ENCODE data around the gene ANKRD11.
"Not testable (repeated sequence)": the region's sequence is repeated elsewhere in the genome, so short reads cannot be mapped to it uniquely, and the experiment has no call there.

ANKRD11 gene

DNA sequence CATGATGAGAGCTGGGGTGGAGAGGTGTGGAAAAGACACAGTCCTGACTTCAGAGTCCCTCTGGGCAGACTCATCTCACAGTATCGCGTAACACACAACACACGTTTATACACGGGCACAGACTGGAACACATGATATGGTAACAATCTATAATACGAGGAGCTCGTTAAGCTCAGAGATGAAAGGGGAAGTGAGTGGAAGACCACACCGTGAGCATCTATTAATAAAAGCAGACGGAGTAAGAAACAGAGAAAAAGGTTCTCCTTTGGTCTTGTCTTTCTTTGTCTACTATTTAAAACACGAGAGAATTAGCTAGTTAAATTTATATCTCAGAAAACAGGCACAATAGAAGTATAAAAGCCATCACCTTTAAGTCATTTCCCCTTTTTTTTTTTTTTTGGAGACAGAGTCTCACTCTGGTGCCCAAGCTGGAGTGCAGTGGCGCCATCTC, 13.5 kb downstream of the ANKRD11 start:
- DNase-seq, result peak; percentile 78

DNA sequence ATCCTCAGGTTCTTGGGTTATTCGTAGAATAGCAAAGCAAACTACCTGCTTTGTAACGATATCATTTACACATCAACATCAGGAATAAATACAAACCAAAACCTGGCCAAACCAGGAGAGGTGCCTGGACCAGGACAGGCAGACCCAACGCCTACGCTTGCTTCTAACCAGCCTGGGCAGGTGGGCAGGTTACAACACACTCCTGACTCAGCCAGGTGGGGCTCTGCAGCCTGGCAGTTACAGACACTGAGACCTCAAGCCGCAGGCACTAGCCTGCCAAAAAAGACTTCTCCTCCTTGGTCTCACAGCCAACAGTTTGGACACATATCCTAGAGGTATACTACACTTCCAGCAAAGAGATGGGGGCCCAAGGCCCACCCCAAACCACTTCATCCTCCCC, 14.0 kb downstream of the ANKRD11 start:
- no peak for DNase-seq

DNA sequence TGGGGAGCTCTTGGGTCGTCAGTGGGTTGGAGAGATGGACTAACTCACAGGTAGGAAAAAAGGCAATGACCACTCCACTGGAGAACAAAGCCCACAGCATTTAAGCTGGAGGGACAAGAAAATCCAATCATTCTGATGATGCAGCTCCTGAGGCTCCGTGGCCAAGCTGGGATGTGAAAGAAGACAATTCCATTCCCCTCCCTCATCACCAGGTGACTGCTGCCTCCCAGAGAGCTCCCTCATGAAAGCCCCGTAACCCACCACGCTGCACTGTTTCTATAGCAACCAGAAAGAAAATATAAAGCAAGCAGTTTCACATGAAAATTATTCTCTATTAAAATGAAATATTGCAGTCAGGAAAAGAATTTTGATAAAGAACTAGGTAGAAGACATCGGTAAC, 15.2 kb downstream of the ANKRD11 start:
- DNase-seq, result no peak

DNA sequence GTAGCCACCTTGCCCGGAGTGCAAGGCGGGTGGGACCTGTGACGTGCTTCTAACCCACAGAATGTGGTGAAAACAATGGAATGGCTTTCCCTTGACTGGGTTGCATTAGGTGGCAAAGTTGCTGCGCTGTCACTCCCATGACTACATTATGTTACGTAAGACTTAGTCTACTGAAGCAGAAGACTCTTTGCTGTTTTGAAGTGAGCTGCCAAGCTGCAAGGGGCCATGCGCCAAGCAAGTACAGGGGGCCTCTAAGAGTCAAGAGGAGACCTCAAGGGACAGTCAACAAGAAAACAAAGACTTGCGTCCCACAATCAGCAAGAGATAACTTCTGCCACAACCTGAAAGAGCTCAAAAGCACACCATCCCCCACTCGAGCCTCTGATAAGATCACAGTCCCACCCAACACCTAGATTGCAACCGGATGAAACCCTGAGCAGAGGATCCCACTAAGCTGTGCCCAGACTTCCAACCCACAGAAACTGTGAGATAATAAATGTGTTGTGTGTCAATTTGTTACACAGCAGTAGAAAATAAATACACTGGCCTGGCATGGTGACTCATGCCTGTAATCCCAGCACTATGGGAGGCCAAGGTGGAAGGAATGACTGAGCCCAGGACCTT, 16.5 kb downstream of the ANKRD11 start:
- peak; percentile 49 for DNase-seq

DNA sequence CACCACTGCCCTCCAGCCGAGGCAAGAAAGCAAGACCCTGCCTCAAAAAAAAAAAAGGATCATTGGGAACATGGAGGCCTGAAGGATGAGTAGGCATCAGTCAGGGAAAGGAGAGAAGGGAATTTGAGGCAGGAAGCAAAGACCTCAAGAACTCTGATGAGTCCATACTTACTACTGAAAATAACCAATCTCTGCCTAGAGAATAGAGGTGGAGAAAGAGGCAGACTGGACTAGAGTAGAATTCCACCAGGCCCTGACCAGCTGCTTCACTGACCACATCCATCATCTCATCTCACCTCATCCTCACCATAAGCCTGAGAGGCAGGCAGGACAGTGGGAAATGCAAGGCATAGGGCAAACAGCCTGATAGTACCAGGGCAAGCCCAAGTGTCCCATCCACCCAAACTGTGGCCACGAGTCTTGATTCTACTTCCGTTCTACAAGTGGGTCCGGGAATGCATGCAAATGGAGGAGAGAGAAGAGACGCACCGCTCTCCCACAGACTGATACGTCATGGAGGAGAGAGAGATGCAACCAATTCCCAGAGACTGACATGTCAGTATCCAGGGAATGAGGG, 17.1 kb downstream of the ANKRD11 start:
- no peak for DNase-seq

DNA sequence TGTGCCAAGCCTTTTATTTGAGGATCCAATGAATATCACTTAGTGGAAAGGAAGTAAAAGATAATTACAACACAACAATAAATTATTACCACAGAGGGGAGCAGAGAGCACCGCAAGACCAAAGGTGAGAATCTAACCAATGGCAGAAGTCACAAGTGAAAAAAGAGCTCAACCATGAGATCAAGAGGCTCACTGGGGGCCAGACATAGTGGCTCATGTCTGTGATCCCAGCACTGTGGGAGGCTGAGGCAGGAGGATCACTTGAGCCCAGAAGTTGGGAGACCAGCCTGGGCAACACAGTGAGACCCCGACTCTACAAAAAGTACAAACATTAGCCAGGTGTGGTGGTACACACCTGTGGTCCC, 17.7 kb downstream of the ANKRD11 start:
- DNase-seq, result no peak

DNA sequence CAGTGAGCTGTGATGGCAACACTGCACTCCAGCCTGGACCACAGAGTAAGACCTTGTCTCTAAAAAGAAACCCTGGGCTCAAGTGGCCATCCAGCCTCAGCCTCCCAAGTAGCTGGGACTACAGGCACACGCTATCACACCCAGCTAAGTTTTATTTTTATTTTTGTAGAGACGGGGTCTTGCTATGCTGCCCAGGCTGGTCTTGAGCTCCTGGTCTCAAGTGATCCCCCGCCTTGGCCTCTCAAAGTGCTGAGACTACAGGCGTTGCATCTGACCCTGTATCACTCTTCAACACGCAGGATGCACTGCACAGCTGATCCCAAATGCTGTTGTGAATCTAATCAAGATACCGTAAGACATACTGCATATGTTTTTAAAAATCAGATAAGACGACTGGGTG, 23.0 kb downstream of the ANKRD11 start:
- DNase-seq, result no peak

DNA sequence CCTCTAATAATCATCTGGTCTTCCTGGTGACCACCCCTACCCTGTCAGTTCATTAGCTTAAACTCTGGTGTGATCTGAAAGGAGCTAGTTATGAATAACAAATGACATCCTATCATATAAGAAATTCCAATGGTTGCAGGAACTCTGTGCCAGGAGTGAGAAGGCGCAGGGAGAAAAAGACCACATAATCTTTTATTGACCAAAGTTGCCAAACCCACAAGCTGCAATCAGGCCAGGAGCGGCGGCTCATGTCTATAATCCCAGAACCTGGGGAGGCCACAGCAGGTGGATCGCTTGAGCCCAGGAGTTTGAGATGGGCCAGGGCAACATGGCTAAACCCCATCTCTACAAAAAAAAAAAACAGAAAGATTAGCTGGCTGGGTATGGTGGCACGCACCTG, 23.4 kb downstream of the ANKRD11 start:
- DNase-seq, result no peak

DNA sequence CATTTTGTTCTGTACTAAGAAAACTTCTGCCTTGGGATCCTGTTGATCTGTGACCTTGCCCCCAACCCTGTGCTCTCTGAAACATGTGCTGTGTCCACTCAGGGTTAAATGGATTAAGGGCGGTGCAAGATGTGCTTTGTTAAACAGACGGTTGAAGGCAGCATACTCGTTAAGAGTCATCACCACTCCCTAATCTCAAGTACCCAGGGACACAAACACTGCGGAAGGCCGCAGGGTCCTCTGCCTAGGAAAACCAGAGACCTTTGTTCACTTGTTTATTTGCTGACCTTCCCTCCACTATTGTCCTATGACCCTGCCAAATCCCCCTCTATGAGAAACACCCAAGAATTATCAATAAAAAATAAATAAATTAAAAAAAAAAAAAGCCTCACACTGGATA, 27.0 kb downstream of the ANKRD11 start:
- DNase-seq, result not testable (repeated sequence)

DNA sequence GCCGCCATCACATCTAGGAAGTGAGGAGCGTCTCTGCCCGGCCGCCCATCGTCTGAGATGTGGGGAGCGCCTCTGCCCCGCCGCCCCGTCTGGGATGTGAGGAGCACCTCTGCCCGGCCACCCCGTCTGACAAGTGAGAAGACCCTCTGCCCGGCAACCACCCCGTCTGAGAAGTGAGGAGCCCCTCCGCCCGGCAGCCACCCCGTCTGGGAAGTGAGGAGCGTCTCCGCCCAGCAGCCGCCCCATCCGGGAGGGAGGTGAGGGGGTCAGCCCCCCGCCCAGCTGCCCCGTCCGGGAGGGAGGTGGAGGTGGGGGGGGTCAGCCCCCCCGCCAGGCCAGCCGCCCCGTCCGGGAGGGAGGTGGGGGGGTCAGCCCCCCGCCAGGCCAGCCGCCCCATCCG, 27.7 kb downstream of the ANKRD11 start:
- not testable (repeated sequence) for DNase-seq

DNA sequence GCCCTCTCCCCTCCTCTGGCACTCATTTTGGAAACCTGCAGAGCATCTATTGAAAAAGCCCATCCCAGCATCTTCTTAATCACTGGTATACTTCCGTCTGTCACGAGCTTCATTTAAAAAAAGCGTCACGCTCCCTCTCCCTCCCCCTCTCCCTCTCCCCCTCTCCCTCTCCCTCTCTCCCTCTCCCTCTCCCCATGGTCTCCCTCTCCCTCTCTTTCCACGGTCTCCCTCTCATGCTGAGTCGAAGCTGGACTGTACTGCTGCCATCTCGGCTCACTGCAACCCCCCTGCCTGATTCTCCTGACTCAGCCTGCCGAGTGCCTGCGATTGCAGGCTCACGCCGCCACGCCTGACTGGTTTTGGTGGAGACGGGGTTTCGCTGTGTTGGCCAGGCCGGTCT, 28.5 kb downstream of the ANKRD11 start:
- DNase-seq, result not testable (repeated sequence)

DNA sequence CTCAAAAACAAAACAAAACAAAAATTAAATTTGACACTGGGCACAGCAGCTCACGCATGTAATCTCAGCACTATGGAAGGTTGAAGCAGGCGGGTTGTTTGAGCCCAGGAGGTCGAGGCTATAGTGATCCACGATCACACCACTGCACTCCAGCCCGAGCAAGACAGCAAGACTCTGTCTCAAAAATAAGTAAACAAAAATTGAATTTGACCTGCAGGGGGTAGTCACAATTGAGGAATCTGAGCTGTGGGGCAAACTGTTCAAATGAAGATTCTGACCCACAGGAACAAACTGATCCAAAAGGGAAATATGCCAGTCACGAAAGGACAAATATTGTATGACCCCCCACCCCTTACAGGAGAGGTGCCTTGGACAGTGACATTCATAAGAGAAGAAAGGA, 29.8 kb downstream of the ANKRD11 start:
- DNase-seq, result no peak

DNA sequence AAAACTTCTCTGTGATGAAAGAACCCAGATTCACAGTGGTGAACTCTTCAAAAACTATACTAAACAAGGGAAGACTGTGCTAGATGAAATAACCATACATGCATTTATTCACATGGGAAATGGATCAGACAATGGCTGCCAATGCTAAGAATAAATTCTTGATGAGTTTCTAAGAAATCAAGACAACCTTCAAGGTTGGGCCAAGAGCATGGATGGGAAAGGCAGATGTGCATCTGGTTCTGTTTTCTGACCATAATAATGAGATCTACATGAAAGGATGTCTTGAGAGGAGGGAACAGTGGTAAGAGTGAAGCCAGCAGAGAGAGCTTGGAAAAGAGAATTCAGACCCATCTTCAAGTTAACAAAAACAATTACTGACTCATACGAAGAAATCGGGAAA, 31.4 kb downstream of the ANKRD11 start:
- no peak for DNase-seq

DNA sequence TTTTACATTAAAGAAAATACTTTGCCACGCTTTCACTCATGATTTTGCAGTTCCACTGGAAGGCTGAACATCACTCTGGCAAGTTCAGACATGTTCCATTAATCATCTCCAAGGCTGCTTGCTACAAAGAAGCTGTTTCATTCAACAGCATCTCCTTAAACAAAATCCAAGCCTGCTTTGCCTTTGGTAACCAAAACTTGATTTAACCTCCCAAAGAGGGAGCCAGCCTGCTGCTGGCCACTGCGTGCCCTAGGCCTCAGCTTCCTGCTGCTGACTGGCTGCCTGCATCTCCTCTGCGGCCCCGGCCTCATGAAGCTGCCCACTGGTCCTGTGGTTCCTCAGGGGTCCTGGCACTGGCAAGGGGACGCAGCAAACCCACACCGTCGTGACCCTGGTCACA, 31.8 kb downstream of the ANKRD11 start:
- no peak for DNase-seq

DNA sequence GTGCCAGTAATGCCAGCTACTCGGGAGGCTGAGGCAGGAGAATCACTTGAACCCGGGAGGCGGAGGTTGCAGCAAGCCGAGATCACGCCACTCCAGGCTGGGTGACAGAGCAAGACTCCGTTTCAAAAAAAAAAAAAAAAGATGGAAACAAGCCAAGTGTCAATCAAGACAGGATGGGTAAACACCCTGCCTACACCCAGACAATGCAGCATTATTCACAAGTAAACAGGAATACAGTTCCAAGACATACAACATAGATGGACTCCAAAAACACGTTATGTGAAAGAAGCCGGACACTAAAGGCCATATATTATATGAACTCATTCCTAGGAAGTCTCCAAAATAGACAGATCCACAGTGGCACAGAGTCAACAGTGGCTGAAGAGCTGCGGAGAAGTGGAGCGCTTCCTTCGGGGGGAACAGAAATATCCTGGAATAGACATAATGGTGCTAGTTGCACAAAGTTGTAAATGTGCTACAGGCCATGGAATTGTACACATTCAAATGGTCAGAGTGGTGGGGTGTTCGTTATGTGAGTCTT, 33.9 kb downstream of the ANKRD11 start:
- no peak for DNase-seq

DNA sequence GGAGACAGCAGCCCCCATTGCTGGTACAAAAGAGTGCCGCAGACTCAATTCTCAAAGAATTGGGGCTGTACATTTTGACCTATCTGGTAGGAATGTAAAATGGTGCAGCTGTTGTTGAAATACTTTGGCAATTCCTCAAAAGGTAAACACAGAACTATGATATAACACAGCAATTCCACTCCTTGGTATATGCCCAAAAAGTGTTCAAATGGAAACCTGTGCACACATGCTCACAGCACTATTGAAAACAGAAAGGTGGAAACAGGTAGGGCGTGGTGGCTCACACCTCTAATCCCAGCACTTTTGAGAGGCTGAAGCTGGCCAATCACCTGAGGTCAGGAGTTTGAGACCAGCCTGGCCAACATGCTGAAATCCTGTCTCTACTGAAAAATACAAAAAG, 34.7 kb downstream of the ANKRD11 start:
- DNase-seq, result no peak

DNA sequence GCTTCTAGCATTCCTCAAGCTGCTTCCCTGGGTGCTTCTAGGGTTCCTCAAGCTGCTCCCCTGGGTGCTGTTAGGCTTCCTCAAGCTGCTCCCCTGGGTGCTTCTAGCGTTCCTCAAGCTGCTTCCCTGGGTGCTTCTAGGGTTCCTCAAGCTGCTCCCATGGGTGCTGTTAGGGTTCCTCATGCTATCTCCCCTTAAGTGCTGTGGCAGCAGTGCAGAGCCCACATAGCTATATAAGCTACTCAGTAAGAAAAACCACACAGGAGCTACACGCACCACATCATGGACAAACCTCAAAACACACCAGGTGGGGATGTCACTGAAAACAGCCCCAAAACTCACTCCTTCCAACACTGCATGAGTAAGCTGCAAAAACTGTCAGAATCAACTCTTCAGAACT, 35.2 kb downstream of the ANKRD11 start:
- DNase-seq, result no peak

DNA sequence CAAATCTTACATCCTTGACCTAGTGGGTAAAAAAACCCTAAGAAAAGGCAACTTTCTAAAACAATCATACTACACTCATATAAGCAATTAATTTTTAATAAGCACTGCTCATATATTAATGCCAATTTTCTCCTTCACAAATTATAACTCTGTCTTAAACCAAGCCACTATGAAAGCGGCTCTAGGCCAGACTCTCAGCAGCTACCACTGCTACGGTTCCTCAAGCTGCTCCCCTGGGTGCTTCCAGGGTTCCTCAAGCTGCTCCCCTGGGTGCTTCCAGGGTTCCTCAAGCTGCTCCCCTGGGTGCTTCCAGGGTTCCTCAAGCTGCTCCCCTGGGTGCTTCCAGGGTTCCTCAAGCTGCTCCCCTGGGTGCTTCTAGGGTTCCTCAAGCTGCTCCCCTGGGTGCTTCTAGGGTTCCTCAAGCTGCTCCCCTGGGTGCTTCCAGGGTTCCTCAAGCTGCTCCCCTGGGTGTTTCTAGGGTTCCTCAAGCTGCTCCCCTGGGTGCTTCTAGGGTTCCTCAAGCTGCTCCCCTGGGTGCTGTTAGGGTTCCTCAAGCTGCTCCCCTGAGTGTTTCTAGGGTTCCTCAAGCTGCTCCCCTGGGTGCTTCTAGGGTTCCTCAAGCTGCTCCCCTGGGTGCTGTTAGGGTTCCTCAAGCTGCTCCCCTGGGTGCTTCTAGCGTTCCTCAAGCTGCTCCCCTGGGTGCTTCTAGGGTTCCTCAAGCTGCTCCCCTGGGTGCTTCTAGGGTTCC, 35.8 kb downstream of the ANKRD11 start:
- DNase-seq, result not testable (repeated sequence)

DNA sequence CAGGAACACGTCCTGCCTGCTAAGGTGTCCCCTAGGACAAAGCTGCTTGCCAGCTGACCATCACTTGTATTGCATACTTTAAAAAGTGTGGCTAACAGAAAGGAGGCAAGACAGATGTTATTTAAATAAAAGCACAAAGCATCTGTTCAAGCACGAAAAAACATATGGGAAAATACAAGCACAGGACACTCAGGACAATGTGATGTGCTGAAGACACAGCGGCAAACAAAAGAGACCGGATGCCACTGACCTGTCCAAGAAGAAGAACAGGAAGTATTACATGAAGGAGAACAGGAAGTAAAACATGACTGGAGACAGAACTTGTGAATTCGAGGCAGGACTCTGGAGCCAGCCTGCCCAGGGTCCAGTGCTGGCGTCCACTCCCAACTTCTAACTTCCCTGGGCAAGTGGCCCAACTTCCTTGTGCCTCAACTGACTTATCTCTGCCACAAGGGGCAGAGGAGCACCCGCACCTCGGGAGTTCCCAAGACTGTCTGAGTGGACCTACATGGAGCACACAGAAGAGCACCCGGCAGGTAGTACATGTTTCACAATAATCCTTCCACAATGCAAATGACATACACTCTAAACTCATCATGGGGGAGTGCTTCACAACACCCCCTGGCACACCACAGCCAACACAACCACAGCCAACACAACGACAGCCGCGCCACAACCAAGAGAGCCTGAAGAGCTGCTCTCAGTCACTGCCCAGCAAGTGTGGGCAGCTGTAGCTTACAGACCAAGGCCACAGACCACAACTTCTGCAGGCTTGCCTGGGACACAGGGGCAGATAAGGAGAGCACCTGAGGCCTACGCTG, 36.6 kb downstream of the ANKRD11 start:
- peak; percentile 71 for DNase-seq

DNA sequence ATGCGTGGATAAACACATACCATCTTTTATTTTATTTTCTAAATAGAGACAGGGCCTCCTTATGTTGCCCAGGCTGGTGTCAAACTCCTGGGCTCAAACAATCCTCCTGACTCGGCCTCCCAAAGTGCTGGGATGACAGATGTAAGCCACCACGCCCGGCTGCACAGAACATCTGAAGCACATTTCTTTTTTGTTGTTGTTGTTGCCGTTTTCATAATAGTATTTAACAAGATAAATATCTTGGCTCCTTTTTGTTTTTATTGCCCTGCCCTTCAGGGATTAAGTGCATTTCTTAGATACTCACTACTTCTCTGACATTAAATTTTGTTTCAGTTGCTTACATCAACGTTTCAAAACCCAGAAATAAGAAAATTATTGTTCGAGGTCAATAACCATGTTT, 37.4 kb downstream of the ANKRD11 start:
- DNase-seq, result no peak

DNA sequence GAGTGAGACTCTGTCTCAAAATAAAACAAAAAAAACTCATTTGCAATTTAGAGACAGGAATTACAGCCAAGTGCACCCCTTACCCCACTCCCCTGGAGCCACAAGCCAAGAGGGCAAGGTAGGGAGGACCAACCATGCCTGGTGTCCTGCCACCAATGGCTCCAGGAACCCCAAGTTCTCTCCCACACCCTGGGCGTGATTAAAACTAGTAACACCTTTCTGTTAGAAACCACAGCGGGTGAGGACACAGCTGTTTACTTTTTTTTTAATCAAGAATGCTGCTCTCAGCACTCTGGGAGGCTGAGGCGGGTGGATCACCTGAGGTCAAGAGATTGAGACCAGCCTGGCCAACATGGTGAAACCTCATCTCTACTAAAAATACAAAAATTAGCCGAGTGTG, 38.1 kb downstream of the ANKRD11 start:
- no peak for DNase-seq

DNA sequence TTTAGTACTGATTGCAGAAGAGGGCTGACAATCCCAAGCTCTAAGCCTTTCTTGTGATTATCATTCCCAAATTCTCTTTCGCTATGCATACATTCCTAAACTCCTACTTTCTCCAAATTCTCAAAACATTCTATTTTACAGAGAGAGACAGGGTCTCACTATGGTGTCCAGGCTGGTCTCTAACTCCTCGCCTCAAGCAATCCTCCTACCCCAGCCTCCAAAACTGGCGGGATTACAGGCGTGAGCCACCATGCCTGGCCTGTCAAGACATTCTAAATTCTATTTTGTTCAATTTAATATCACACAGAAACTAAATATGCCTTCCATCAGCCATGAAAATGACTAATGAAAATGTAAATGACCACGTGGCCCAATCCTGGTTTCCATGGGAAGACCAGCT, 39.8 kb downstream of the ANKRD11 start:
- no peak for DNase-seq

DNA sequence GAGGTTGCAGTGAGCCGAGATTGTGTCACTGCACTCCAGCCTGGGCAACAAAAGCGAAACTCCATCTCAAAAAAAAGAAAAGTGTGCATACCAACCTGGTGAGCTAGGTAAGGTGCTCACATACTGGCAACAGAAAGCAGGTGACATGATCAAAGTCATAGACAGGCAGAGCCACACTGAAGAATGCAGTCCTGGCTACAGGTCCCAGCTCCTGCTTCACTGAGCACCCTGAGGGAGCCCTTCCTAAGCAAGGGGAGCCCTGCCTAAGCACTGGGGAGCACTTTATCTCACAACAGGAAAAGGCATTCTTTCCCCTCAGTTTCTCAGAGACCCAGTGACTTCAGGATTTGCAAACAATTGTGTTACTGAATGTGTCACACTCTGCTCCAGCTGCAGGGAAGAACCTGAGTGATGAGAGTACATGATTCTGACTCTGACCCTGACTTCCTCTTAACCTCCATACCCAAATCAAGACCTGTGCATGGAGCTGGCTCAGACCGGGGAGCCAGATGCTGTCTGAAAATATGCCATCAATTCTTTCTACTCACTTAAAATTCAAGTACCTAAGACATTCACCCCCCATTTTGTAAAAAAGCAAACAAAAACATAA, 40.5 kb downstream of the ANKRD11 start:
- DNase-seq, result peak; percentile 37
